HG02571 (cell line): ENCODE data around the gene SUV39H1.
A peak's percentile ranks its signal among the peaks of the same experiment; 100 is the strongest.

Experiments
- ATAC-seq: cut with Tn5 transposase; IDR thresholded peaks from one replicate; pipeline ENCODE4 v1.9.1; 2021; ENCODE audit warnings: mild to moderate bottlenecking, moderate library complexity; ENCODE audit not compliant: unreplicated experiment

Gene SUV39H1

GRCh38 chrX:48711929-48712505, 15.5 kb downstream of the SUV39H1 start:
- ATAC-seq: no peak

GRCh38 chrX:48713847-48714246, 17.3 kb downstream of the SUV39H1 start:
- no peak for ATAC-seq

GRCh38 chrX:48714573-48714972, 18.0 kb downstream of the SUV39H1 start:
- no peak for ATAC-seq

GRCh38 chrX:48715072-48715471, 18.5 kb downstream of the SUV39H1 start:
- ATAC-seq: no peak

GRCh38 chrX:48715876-48716502, 19.5 kb downstream of the SUV39H1 start:
- no peak for ATAC-seq

GRCh38 chrX:48719958-48720357, 23.4 kb downstream of the SUV39H1 start:
- ATAC-seq: no peak

- ATAC-seq: no peak
Measured at GRCh38 chrX:48720577-48721250, 24.2 kb downstream of the SUV39H1 start.

- no peak for ATAC-seq
Measured at GRCh38 chrX:48721916-48722315, 25.4 kb downstream of the SUV39H1 start.

- ATAC-seq: no peak
Measured at GRCh38 chrX:48726596-48726995, 30.1 kb downstream of the SUV39H1 start.

- no peak for ATAC-seq
Measured at GRCh38 chrX:48728653-48729052, 32.1 kb downstream of the SUV39H1 start.

- ATAC-seq: no peak
Measured at GRCh38 chrX:48736303-48736702, 39.8 kb downstream of the SUV39H1 start.

- ATAC-seq: no peak
Measured at GRCh38 chrX:48736878-48737212, 40.3 kb downstream of the SUV39H1 start.

- peak; percentile 97 for ATAC-seq
Measured at GRCh38 chrX:48737213-48737938, 40.8 kb downstream of the SUV39H1 start.

- no peak for ATAC-seq
Measured at GRCh38 chrX:48737940-48738339, 41.4 kb downstream of the SUV39H1 start.

- no peak for ATAC-seq
Measured at GRCh38 chrX:48741834-48742233, 45.3 kb downstream of the SUV39H1 start.

- ATAC-seq: no peak
Measured at GRCh38 chrX:48745222-48745621, 48.7 kb downstream of the SUV39H1 start.

GRCh38 chrX:48747415-48748016, 51.0 kb downstream of the SUV39H1 start:
- ATAC-seq: no peak

GRCh38 chrX:48749182-48749581, 52.6 kb downstream of the SUV39H1 start:
- no peak for ATAC-seq

- ATAC-seq: no peak
Measured at GRCh38 chrX:48751343-48751742, 54.8 kb downstream of the SUV39H1 start.

- ATAC-seq: no peak
Measured at GRCh38 chrX:48752498-48752897, 56.0 kb downstream of the SUV39H1 start.

GRCh38 chrX:48753708-48754228, 57.2 kb downstream of the SUV39H1 start:
- no peak for ATAC-seq
